SW 1271 (cell line): ENCODE results near the gene LUM.

Source experiments
- DNase-seq, 2 experiments: peaks; one replicate each; lab custom pipeline; 2025; lab: John Stamatoyannopoulos, UW

LUM gene, protein sequence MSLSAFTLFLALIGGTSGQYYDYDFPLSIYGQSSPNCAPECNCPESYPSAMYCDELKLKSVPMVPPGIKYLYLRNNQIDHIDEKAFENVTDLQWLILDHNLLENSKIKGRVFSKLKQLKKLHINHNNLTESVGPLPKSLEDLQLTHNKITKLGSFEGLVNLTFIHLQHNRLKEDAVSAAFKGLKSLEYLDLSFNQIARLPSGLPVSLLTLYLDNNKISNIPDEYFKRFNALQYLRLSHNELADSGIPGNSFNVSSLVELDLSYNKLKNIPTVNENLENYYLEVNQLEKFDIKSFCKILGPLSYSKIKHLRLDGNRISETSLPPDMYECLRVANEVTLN

DNA sequence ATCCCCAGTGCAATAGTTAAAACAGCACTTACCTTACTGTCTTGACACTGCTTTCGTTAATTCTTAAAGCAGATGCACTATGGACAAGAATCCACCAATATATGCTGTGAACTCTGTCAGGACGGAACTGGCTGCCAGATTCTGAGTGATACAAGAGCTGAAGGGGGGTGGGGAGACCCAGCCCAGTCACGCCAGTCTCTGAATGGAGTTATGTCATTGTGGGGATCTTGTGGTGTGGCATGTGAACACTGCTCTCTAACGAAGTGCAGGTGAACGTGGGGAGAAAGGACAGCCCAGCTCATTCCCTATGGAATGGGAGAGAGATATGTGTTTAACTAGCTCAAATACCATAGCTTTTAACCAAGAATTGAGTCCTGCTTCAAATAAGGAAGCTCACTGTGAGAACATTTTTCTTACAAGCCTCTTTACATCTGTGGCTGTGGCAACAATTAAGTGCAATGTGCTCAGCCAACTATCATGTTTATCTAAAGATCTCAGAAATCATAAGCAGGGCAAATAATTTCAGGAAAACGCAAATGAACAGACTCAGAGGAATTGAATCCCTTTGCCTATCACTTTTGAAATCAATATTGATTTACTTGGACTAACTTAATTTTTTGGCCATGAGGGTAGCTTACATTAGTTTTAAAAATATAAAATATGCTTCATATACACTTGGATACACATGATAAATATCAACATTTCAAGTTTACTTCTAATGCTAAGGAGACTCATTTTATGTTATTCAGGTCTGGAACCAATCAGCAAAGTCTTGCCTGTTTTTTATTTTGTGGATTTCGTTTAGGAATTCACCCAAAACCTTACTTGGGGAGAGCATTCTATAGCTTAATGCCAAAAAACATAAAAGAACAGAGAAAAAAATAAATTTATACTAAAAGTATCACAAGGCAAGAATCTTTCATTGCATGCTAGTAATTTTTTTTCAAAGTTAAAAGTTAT, at the start of gene LUM:
TSS of gene LUM (minus strand) at position 129 of the 960 bp plus-strand sequence. CDS start 2,515 bp downstream, outside the sequence.
- no peak for DNase-seq

DNA sequence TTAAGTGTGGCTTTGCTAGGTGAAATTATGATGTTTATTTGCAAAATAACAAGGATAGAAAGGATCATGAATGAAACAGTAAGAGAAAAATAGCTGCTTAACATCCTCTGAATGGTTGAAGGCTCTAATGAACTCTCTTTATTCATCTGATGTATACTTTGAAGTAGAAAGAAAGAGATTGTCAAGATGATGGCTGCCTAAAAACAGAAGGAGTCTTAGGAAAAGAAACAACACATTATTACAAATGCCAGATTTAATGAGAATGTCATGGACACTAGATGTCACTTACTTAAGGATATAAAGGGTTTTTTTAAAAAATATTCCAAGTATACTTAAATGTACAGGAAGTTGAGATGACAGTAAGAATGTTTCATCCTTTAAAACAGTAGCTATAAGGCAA, 49.7 kb upstream of the LUM start:
- no peak for DNase-seq

DNA sequence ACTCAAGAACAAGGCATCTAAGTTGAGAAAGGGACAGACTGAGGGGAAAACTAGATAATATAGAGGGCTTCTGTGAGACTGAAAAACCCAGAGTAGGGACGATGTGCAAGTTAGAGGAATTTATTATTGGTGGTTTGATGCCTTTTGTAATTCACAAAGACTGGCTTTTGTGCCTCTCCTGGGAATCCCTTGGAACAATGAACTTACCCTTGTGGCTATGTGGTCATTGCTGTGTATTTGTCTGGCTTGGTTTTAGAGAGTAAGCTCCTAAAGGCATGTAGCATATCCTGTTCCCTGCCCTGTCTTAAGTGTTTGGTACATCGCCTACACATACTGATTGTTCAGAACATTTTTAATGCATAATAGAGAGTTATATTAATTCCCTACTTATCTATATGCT, 44.7 kb upstream of the LUM start:
- no peak for DNase-seq

DNA sequence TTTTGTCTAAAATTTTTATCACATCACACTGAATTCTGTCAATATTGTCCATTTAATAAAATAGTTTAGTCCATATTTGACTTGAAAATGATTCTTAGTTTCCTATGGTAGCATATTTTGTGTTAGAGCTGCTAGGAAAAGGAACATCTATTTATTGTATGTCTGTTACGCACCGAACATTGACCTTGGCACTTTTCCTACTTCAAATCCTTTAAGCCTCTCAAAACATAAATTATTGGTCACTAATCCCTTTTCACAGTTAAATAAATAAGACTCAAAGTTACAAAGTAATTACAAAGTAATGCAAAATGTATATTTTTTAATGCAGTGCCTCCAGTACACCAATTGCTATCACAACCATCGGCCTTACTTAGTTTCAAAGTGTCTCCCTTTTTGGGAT, 42.8 kb upstream of the LUM start:
- DNase-seq: no peak

DNA sequence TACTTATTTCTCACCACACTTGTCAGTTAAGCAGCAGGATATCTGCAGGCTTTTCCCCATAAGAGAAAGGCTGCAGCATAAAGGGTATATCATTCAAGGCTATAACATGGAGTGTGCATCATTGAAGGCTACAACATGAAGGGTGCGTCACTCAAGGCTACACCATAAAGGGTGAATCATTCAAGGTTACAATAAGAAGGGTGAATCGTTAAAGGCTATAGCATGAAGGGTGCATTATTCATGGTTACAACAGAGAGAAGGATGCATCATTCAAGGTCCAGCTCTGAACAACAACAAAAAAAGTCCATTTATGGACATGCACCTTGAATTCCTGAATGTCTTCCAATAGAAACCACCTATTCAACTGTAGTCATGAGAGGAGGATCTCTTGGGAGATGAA, 32.8 kb upstream of the LUM start:
- DNase-seq: no peak

DNA sequence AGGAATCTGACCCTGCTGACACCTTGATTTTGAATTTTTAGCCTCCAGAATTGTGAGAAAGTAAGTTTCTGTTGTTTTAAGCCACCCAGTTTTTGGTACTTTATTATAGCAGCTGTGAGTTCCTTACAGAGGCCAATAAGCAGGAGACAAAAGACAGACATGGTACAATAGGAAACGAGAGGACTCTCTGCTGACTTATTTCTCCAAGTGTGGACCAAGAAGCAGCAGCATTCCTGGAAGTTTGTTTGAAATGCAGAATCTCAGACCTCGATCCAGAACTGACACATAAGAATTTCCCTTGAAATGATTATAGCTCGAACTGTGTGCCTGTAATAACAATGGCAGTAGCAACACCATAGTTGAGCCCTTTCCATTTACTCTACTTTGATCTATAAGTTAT, 31.9 kb upstream of the LUM start:
- DNase-seq: no peak

DNA sequence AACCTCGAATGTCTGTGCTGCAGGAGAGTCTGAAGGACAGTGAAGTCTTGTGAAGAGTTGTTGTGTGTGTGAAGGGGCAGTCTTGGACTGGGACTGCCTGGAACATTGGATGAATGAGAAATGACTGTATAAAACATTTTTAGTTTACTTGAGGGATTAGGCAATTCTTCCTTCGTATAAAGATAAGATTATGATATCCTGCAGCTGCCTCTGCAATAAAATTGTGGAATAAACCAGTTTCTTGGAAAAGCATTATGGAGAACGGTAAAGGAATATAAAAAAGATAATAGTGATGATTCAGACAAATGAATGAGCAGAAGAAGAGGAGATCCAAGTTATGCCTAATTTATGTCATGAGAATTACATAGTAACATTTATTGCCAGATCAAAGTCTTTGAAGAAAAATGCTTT, 30.9 kb upstream of the LUM start:
- DNase-seq: no peak

DNA sequence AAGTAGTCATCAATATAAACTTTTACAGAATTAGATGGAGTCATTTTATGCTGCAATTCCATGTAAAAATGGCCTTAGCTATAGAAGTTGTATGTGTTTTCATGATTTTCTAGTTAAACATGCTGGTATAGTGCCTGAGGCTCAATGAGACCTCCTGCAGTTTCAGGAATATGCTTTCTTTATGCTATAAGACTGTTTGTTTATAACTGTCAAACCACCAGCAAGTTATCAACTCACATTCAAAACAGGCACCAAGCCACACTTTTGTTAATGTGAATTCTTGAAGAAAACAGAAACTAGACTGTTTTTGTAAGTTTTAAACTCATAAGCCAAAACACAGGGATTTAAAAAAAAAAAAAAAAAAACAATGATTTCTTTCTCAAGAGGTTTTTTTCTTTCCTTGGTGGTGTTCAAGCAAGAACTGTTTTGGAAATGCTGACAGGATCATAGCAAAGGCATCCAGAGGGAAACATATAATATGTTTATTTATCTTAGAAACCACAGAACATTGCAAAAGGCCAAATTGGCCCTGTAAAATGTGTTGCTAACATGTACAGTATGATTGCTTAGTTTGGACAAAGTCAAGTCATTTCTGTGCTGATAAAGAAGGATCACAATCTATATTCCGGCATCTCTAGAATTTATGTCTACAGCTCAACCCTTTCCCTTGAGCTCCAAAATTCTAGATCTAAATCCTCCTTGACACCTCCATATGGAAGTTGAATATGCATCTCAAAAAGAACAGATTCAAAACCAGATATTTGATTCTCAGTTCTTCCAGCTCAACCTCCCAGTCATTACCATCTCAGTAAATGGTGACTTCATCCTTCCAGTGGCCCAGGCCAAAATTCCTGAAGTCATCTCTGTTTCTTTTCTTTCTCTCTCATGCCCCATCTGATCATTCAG, 29.0 kb upstream of the LUM start:
- no peak for DNase-seq

DNA sequence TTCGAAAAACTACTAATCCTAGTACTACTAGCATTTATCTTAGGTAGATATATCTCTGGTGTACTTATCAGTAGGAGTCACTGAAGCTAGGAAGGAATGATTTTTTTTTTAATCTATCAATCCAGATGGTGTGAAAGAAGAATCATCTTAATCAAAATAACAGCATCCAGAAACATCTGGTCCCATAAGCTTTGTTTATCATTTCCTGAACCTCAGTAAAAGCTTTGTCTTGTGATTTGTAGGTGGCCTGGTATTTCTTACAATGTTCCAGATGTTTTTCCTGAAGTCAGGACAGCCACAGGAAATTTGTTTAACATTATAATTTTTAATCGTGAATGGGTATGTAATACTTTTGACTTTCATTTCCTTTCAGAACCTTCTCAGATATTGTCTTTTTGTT, 28.0 kb upstream of the LUM start:
- DNase-seq: no peak

DNA sequence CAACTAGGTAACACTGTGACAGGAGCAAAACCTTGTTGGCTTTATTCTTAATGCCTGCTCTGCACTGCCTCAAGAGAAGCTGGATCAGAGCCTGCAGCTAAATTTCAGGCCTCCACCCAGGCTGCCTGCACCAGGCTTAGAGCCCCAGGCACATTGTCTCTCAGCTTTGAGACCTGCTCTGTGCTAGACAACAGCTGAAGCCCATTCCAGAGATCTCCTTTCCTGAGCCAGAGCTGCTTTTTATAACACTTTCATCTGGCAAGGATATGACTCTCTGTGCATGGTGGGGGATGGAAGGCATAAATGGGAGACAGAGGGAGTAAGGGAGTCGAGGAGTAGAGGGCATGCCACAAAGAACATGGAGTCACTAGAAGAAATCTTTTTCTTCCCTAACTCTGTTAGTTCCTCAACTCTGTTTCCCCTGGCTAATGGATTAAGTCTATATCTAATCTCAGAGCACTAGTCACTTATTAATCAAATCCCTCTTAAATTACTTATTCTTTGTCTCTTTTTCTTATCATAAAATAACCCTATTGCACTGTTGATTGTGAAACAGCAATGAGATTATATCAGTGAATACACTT, 27.1 kb upstream of the LUM start:
- no peak for DNase-seq

DNA sequence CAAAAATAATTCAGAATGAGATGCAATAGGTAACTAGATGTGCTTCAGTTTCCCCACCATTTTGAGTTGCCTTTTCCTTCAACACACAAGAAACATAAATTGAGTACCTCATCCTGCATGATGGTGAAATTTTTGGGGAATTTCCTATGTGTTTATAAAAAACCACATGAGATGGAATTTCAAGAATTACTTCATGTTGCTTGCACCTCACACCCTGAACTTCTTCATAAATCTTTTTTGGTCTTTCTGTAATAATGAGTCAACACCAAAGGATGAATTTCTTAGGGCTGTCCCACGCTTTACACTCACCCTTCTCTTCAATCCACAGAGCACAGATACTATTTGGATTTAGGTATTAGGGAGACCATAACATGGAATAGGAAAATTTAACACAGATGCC, 22.6 kb upstream of the LUM start:
- DNase-seq: no peak

DNA sequence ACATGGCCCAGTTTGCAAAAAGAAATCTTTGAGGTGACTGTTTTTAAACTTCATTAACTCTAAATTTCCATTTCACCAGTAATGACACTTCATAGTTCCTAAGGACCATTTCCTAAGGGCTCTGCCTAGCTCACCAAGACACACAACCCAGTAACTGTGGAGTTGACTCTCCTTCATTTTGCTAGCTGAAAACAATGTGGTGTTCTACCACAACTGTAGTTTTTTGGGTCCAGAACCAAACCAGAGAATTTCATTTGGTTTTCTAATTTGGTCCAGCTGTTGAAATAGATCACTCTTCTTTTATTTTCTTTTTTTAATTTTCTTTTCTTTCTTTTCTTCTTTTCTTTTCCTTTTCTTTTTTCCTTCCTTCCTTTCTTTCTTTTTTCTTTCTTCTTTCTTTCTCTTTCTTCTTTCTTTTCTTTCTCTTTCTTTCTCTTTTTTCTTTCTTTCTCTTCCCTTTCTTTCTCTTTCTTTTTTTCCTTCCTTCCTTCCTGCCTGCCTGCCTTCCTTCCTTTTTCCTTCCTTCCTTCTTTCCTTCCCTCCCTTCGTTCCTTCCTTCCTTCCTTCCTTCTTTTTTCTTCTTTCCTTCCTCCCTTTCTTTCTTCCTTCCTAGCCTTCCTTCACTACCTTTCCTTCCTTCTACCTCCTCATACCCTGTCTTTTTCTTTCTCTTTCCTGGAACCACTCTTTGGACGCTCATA, 18.5 kb upstream of the LUM start:
- no peak for DNase-seq

DNA sequence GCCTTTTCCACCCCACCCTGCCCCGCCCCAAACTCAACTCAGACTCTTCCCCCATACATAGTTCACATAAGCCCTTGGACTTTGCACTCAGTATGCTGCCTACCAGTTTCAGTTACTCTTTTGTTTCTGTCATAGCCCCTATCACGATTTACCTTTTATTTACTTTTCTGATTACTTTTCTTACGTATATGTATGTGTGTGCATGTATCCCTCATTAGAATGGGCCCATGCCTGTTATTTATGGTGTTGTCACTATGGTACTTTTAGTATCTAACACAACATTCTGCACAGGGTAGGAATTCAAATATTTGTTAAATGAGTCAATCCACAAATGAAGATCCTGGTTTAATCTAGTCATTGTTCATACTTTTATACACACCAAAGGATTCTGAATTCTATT, 16.5 kb upstream of the LUM start:
- DNase-seq: no peak

DNA sequence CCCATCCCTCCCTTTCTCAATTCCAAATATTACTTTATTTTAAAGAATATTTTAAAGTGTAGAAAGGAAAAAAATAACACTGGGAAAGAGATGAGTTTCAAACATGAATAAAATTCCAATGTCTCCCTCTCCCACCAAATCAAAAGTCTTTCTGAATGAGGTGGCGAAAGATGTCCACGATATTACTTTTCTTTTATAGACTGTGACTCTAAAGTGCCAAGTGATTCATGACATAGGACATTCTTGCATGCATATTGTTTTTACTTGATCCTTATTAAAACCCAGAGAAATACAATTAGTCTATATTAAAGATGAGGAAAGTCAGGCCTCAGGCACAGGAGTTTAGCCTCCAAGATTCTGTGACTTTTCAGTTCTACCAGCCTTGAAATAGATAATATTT, 16.0 kb upstream of the LUM start:
- no peak for DNase-seq

DNA sequence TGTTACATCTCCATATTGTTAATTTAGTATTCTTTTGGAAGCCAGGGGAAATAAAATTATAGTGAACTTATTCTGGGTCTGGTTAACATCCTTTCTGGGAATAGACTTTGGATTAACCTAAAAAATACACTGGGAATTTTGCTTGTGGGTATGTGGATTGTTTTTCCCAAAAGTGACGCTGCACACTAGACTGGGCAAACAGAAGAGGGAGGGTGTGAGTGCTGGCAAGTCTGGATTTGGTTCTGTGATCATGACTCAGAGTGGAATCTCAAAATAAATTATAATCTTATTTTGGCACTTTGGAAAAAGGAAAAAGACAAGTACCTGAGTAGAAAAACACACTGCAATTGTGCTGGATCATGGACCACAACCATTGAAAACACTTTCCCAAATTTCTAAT, 15.2 kb upstream of the LUM start:
- no peak for DNase-seq

DNA sequence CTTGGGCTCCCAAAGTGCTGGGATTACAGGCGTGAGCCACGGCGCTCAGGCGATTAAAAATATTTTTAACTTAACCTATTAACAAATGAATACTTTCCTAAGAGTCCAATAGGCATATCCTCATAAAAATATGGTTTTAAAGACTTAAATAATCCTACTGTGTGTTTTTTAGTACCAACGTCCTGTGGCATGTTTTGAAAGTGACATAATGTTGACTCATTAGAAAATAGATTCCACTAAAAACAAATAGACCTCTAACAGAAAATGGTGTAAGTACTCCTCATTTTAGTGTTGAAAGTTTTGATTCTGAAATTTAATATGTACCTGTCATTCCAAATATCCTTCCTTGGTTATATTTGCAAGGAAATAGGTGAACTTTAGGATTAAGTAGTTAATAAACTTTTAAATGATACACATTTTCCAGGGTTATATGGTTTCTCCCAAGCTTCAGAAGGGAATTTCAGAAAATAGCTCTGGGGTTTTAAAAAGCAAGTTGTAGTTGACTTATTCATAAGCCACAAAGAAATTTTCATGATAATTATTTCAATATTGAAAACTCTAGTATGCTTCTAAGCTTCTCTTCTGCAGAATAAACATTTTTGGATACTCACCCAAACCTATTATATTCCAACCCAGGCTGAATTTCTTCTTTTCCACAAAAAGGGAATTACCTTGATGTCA, 12.1 kb upstream of the LUM start:
- no peak for DNase-seq

DNA sequence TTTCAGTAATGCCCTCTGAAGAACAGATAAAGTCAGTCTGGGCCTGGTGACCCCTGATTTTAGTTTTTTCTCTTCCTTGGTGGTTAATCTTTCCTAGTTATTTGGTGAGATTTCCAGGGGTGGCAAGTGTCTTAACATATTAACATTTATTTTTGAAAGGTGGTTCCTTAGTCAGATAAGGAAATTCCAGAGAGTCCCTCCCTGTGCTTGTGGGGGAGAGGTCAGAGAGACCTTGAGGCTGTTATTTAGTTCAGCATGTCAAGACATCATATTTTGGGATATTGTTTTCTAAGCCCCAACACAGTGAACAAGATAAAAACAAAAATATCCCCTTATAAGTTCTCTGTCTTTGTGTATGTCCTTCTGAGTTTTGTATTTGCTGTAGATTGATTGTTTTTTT, 9.5 kb upstream of the LUM start:
- DNase-seq: no peak

DNA sequence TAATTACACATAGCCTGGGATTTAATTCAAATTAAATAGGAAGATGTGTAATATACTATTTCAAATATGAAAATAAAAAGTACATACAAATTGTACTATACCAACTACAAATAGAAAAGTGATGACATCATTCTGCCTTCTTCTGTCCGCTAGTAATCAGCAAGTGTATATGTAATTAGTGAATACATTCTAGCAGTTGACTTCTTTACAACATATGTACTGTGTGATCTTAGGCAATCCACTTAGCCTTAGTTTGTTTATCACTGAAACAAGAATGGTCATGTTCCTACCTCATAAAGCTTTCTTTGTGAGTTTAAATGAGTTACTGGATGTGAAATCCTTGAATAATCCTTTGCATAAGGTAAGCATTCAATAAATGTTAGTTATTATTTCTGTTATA, 7.8 kb upstream of the LUM start:
- DNase-seq: no peak

DNA sequence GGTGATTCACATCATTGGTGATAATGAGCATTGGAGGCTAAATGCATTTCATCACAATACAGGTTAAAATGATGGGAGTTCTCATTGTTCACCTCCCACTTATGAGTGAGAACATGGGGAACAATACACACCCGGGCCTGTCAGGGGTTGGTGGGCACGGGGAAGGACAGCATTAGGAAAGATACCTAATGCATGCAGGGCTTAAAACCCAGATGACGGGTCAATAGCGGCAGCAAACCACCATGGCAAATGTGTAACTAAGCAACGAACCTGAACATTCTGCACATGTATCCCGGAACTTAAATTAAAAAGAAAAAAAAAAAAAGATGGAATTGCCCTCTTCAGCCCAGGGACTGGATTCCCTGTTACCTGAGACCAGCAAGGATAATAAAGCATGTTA, 2.3 kb upstream of the LUM start:
- DNase-seq: no peak

DNA sequence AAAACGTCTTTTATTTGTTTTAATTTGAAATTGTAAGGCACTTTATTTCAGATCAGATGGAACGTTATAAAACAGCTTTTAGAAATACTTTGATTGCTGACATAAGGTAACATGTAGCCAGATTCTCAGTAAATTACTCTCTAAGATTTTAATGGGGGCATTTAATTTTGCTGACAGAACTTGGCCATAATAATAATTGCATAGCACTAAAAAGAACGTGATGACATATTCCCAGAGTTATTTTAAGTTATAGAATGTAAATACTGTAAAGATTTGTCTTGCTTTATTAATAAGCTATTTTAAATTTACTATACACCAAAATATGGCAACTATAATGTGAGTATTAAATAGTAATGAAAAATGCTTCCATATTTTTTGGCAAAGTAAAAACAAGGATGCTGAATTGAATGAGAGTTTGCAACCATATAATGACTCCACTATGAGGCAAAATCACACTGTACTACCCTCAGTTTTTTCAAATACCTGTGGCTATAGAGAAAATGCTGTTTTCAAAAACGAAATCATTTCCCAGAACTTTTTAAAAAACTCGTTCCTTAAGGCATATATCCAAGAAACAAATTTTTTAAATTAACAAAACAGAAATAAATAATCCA, 876 bp downstream of the LUM start:
- DNase-seq: no peak
